Vagina (tissue), 2 donors: ENCODE data around the gene GALNT7. TPM values are rescaled to one million over a fixed set of nuclear protein-coding genes. Genes with fewer than 3 reads are reported as not detected.

Source experiments
- DNase-seq, 2 donors: peaks; one replicate each; pipeline ENCODE4 v3.0.0-alpha.2; 2017; ENCODE audit errors: extremely low spot score in 2 of 2
- H3K27ac ChIP-seq: fragments of 200-600 bp; sonication (generic); one replicate; pipeline ENCODE4 v1.5.1; 2019
- H3K27me3 ChIP-seq: fragments of 200-600 bp; sonication (generic); one replicate; pipeline ENCODE4 v1.5.1; 2019
- H3K36me3 ChIP-seq, 2 donors: fragments of 200-600 bp; sonication (generic); one replicate each; pipeline ENCODE4 v1.5.1; 2017 to 2019
- H3K4me1 ChIP-seq: fragments of 200-600 bp; sonication (generic); one replicate; pipeline ENCODE4 v1.5.1; 2019
- H3K4me3 ChIP-seq, 2 donors: fragments of 200-600 bp; sonication (generic); 1 replicate in 1 of 2; 2 replicates in 1 of 2; pipeline ENCODE4 v1.5.1; 2016 to 2019
- H3K9me3 ChIP-seq: fragments of 200-600 bp; sonication (generic); one replicate; pipeline ENCODE4 v1.5.1; 2019
- POLR2A ChIP-seq, 2 donors: fragments of 450-650 bp; IDR thresholded peaks; one replicate each; pipeline ENCODE4 v1.6.1; 2017; ENCODE audit warnings: antibody characterized with exemption in 2 of 2, mild to moderate bottlenecking in 2 of 2, moderate library complexity in 2 of 2
- POLR2AphosphoS5 ChIP-seq, 2 donors: sonication (generic); formaldehyde crosslinking; IDR thresholded peaks; one replicate each; pipeline ENCODE4 v1.9.0; 2017; ENCODE audit warnings: antibody characterized with exemption in 2 of 2, mild to moderate bottlenecking in 2 of 2, low read depth in 1 of 2; ENCODE audit not compliant: insufficient read depth in 1 of 2
- intact Hi-C: fragments of 100-400 bp; cut with DNase I; formaldehyde crosslinking; loops from one replicate; pipeline ENCODE4 v1.15.1; 2023
- total RNA-seq: library from RNA; depleted of rRNA; stranded (reverse); fragments of >200 nt; gene quantifications from one replicate; pipeline ENCODE4 v1.2.3, GENCODE V29; 2016
- TF ChIP-seq, protein P1 (sequence below), 3 experiments: fragments of 450-650 bp in 2 of 3; fragments of 200-600 bp in 1 of 3; sonication (generic) in 1 of 3; IDR thresholded peaks; one replicate each; pipeline ENCODE4 v1.5.1; 2017 to 2019; ENCODE audit warnings: antibody characterized with exemption in 3 of 3, mild to moderate bottlenecking in 2 of 3, moderate library complexity in 2 of 3

The GALNT7 gene
- total RNA-seq, 1 donor from 2014 or later = 9.1 TPM

GRCh38 chr4:173272314-173272713, 103.7 kb downstream of the GALNT7 start:
- Histone ChIP-seq H3K9me3 (no peaks in the 10 kb centered on the region), H3K27ac (no peak overlapping the region), H3K27me3 (no peaks in the 10 kb centered on the region), H3K4me1 (no peaks in the 10 kb centered on the region), H3K36me3 (no peaks in the 10 kb centered on the region), H3K4me3 (no peak overlapping the region)
- no peak for DNase-seq
- TF ChIP-seq POLR2A (IDR thresholded peaks at IDR 0.05) (no peak), POLR2AphosphoS5 (IDR thresholded peaks at IDR 0.05; ENCODE audit: insufficient read depth in 1 of 2, low read depth in 1 of 2) (no peak)
- intact Hi-C loops = no loop called here

- DNase-seq = no peak
- Histone ChIP-seq H3K36me3 (no peaks in the 10 kb centered on the region), H3K27ac (no peak overlapping the region), H3K9me3 (no peaks in the 10 kb centered on the region), H3K4me1 (no peaks in the 10 kb centered on the region), H3K4me3 (no peak overlapping the region), H3K27me3 (no peaks in the 10 kb centered on the region)
- intact Hi-C loops = no loop called here
- no peak for TF ChIP-seq POLR2A (IDR thresholded peaks at IDR 0.05)
Observed at GRCh38 chr4:173272996-173273395, 104.4 kb downstream of the GALNT7 start.

GRCh38 chr4:173273941-173274340, 105.3 kb downstream of the GALNT7 start:
- Histone ChIP-seq H3K4me3 (no peak overlapping the region), H3K4me1 (no peaks in the 10 kb centered on the region), H3K27me3 (no peaks in the 10 kb centered on the region), H3K9me3 (no peaks in the 10 kb centered on the region), H3K36me3 (no peaks in the 10 kb centered on the region), H3K27ac (no peak overlapping the region)
- TF ChIP-seq POLR2AphosphoS5 (IDR thresholded peaks at IDR 0.05; ENCODE audit: insufficient read depth in 1 of 2, low read depth in 1 of 2) (no peak), POLR2A (IDR thresholded peaks at IDR 0.05) (no peak)
- TF ChIP-seq, protein P1, sequence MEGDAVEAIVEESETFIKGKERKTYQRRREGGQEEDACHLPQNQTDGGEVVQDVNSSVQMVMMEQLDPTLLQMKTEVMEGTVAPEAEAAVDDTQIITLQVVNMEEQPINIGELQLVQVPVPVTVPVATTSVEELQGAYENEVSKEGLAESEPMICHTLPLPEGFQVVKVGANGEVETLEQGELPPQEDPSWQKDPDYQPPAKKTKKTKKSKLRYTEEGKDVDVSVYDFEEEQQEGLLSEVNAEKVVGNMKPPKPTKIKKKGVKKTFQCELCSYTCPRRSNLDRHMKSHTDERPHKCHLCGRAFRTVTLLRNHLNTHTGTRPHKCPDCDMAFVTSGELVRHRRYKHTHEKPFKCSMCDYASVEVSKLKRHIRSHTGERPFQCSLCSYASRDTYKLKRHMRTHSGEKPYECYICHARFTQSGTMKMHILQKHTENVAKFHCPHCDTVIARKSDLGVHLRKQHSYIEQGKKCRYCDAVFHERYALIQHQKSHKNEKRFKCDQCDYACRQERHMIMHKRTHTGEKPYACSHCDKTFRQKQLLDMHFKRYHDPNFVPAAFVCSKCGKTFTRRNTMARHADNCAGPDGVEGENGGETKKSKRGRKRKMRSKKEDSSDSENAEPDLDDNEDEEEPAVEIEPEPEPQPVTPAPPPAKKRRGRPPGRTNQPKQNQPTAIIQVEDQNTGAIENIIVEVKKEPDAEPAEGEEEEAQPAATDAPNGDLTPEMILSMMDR (IDR thresholded peaks at IDR 0.05) = no peak
- intact Hi-C loops = no loop called here
- no peak for DNase-seq

- intact Hi-C loops = no loop called here
Observed at GRCh38 chr4:173274744-173275143, 106.1 kb downstream of the GALNT7 start.

GRCh38 chr4:173275150-173275549, 106.5 kb downstream of the GALNT7 start:
- TF ChIP-seq, protein P1 (IDR thresholded peaks at IDR 0.05) = no peak
- TF ChIP-seq POLR2A (IDR thresholded peaks at IDR 0.05) (no peak), POLR2AphosphoS5 (IDR thresholded peaks at IDR 0.05; ENCODE audit: insufficient read depth in 1 of 2, low read depth in 1 of 2) (no peak)
- Histone ChIP-seq H3K27ac (no peak overlapping the region), H3K36me3 (no peaks in the 10 kb centered on the region), H3K4me1 (no peaks in the 10 kb centered on the region), H3K27me3 (no peaks in the 10 kb centered on the region), H3K9me3 (no peaks in the 10 kb centered on the region), H3K4me3 (no peak overlapping the region)
- intact Hi-C loops = no loop called here
- DNase-seq = no peak

More at GRCh38 chr4:173274744-173275143, 106.1 kb downstream of the GALNT7 start:
- Histone ChIP-seq H3K36me3 (no peaks in the 10 kb centered on the region), H3K27ac (no peak overlapping the region), H3K4me3 (no peak overlapping the region), H3K27me3 (no peaks in the 10 kb centered on the region), H3K9me3 (no peaks in the 10 kb centered on the region), H3K4me1 (no peaks in the 10 kb centered on the region)
- TF ChIP-seq POLR2A (IDR thresholded peaks at IDR 0.05) = no peak
- TF ChIP-seq, protein P1 (IDR thresholded peaks at IDR 0.05) = no peak
- no peak for TF ChIP-seq POLR2AphosphoS5 (IDR thresholded peaks at IDR 0.05; ENCODE audit: insufficient read depth in 1 of 2, low read depth in 1 of 2)
- DNase-seq = no peak

DNA sequence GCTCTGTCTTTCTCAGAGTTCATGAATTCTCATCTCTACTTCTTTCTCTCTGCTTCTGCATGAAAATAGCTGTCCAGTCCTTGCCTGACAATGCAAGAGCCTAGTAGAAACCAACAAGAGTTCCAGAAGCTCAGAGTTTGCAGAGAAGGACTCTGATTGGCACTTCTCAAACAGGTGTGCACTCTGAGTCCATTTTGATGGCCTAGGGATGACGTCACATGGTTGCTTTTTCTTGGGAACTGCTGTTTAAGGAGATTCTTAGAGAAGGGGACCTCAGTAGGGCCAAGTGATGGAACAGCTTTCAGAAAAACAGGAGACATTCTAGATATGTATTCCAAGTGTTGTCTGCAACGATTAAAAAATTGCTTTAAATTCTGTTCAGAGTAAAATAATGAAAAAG, 108.7 kb downstream of the GALNT7 start:
- no peak for DNase-seq
- H3K9me3 ChIP-seq = no peaks in the 10 kb centered on the region
- no peaks in the 10 kb centered on the region for H3K36me3 ChIP-seq
- TF ChIP-seq POLR2AphosphoS5 (IDR thresholded peaks at IDR 0.05; ENCODE audit: insufficient read depth in 1 of 2, low read depth in 1 of 2) (no peak), POLR2A (IDR thresholded peaks at IDR 0.05) (no peak)
- TF ChIP-seq, protein P1 (IDR thresholded peaks at IDR 0.05) = no peak
- intact Hi-C loops = no loop called here
- H3K4me1 ChIP-seq = no peaks in the 10 kb centered on the region
- no peak overlapping the region for H3K27ac ChIP-seq
- no peak overlapping the region for H3K4me3 ChIP-seq
- H3K27me3 ChIP-seq = no peaks in the 10 kb centered on the region
